Measurements from ENCODE around the gene MPP4. TPM values are rescaled to one million over a fixed set of nuclear protein-coding genes. Genes with fewer than 3 reads are reported as not detected.
"Not testable (repeated sequence)": the region's sequence is repeated elsewhere in the genome, so short reads cannot be mapped to it uniquely, and the experiment has no call there.

MPP4 gene
- polyA plus RNA-seq, 1 experiment, result 3.8 TPM

- DNase-seq (ENCODE audit: low read depth), result no peak
- Histone ChIP-seq H3K36me3 (ENCODE audit: control insufficient read depth, insufficient read depth, low read length) (no peaks in the 10 kb centered on the region), H3K27me3 (ENCODE audit: control insufficient read depth, insufficient read depth, low read length) (no peaks in the 10 kb centered on the region), H3K4me3 (ENCODE audit: low read depth, low read length) (no peak overlapping the region)
- CTCF ChIA-PET, result interaction anchor here (2.2 kb wide), 1 partner anchor 8 kb away, joined by 7 read pairs; no protein-coding TSS in a partner anchor
- no peak for TF ChIP-seq CTCF (IDR thresholded peaks at IDR 0.05; ENCODE audit: insufficient read depth, low read depth, low read length)
- POLR2A ChIA-PET, result no interaction called here
Measured at GRCh38 chr2:201675454-201675853, 23.0 kb downstream of the MPP4 start.

DNA sequence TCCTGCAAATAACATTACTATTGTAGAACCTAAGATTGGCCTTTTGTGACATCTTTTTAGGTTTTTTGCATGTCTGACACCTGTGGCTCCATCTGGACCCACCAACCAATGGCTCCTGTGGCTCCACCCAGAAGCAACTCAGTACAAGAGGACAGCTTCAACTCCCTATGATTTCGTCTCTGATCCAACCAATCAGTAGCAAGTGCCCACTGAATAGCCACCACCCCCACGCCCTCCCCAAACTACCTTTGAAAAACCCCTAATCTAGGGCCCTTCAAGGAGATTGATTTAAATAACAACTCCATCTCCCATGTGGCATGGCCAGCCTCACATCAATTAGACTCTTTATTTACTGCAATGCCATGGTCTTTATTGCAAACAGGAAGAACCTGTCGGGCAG, 23.6 kb downstream of the MPP4 start:
- no peak for TF ChIP-seq CTCF (IDR thresholded peaks at IDR 0.05; ENCODE audit: insufficient read depth, low read depth, low read length)
- ChIA-PET CTCF (no interaction called here), POLR2A (no interaction called here)
- no peaks in the 10 kb centered on the region for H3K27me3 ChIP-seq (ENCODE audit: control insufficient read depth, insufficient read depth, low read length)
- no peak for DNase-seq (ENCODE audit: low read depth)
- no peaks in the 10 kb centered on the region for H3K36me3 ChIP-seq (ENCODE audit: control insufficient read depth, insufficient read depth, low read length)
- H3K4me3 ChIP-seq (ENCODE audit: low read depth, low read length), result no peak overlapping the region

GRCh38 chr2:201674298-201674697, 24.1 kb downstream of the MPP4 start:
- ChIA-PET POLR2A (no interaction called here), CTCF (interaction anchor here (0.7 to 1.0 kb wide), 2 partner anchors 13 to 40 kb away, joined by 3 read pairs; no protein-coding TSS in a partner anchor)
- no peak for TF ChIP-seq CTCF (IDR thresholded peaks at IDR 0.05; ENCODE audit: insufficient read depth, low read depth, low read length)
- Histone ChIP-seq H3K4me3 (ENCODE audit: low read depth, low read length) (no peak overlapping the region), H3K27me3 (ENCODE audit: control insufficient read depth, insufficient read depth, low read length) (no peaks in the 10 kb centered on the region), H3K36me3 (ENCODE audit: control insufficient read depth, insufficient read depth, low read length) (no peaks in the 10 kb centered on the region)
- DNase-seq (ENCODE audit: low read depth), result no peak

DNA sequence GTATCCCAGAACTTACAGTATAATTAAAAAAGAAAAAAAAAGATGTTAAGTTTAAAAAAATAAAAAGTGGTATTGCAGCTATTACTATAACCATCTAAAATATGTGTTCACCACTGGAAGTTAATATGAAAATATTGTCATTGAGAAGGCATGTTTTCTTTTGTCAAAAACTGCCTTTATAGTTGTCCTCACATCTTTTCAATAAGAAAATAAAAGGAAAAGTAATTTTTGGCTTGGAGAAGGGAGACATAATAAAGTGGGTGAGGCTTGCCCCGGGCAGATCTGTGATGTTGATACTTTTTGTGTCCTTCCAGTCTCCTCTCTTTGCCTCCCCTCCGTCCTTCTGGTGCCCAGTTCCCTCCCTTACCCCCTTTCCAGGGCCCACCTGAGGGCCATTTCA, 24.9 kb downstream of the MPP4 start:
- POLR2A ChIA-PET, result no interaction called here
- no peak for DNase-seq (ENCODE audit: low read depth)
- CTCF ChIA-PET, result interaction anchor here (0.6 to 1.0 kb wide), 4 partner anchors 14 to 40 kb away, joined by 3 to 5 read pairs (median 4); no protein-coding TSS in a partner anchor

DNA sequence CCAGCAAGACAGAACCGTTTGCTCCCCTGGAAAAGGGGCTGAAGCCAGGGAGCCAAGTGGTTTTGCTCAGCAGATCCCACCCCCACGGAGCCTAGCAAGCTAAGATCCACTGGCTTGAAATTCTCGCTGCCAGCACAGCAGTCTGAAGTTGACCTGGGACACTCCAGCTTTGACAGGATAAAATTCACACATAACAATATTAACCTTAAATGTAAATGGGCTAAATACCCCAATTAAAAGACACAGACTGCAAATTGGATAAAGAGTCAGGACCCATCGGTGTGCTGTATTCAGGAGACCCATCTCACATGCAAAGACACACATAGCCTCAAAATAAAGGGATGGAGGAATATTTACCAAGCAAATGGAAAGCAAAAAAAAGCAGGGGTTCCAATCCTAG, 27.2 kb downstream of the MPP4 start:
- H3K27me3 ChIP-seq (ENCODE audit: control insufficient read depth, insufficient read depth, low read length); H3K36me3 ChIP-seq (ENCODE audit: control insufficient read depth, insufficient read depth, low read length); H3K4me3 ChIP-seq (ENCODE audit: low read depth, low read length); DNase-seq (ENCODE audit: low read depth); POLR2A ChIA-PET: not testable (repeated sequence)
- CTCF ChIA-PET, result interaction anchor here (0.6 to 0.9 kb wide), 2 partner anchors 14 to 401 kb away, joined by 3 read pairs; partner anchors contain the start of gene KIAA2012

More for the DNA sequence above, 24.9 kb downstream of the MPP4 start:
- Histone ChIP-seq H3K36me3 (ENCODE audit: control insufficient read depth, insufficient read depth, low read length) (no peaks in the 10 kb centered on the region), H3K27me3 (ENCODE audit: control insufficient read depth, insufficient read depth, low read length) (no peaks in the 10 kb centered on the region), H3K4me3 (ENCODE audit: low read depth, low read length) (no peak overlapping the region)
- no peak for TF ChIP-seq CTCF (IDR thresholded peaks at IDR 0.05; ENCODE audit: insufficient read depth, low read depth, low read length)

DNA sequence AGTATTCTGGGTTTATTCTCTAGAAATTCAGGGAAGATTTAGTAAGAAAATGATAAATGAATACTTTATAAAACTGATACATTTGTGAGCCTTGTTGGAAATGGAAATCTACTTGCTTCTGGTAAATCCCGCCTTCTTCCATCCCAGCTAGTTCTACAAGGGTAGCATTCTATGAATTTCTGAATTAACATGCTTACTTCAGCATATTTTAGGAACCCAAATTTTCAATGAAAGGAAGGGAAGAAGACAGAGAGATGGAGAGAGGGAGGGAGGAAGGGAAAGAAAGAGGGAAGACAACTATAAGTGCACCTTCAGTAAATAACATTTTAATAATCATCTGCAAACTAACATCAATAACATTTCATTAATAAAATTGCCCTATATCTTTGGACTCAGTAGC, 28.6 kb downstream of the MPP4 start:
- no peak for TF ChIP-seq CTCF (IDR thresholded peaks at IDR 0.05; ENCODE audit: insufficient read depth, low read depth, low read length)
- Histone ChIP-seq H3K27me3 (ENCODE audit: control insufficient read depth, insufficient read depth, low read length) (no peaks in the 10 kb centered on the region), H3K36me3 (ENCODE audit: control insufficient read depth, insufficient read depth, low read length) (no peaks in the 10 kb centered on the region), H3K4me3 (ENCODE audit: low read depth, low read length) (no peak overlapping the region)
- no peak for DNase-seq (ENCODE audit: low read depth)
- POLR2A ChIA-PET, result no interaction called here
- CTCF ChIA-PET, result no interaction called here
